T-helper 2 cell treated with Interferon-gamma antibody and Interleukin-4, amounts not matched to agents 5 μg/mL and 100 μg/mL, for 36 hours (primary cell): ENCODE measurements around the gene MYO1D.
A peak's percentile ranks its signal among the peaks of the same experiment; 100 is the strongest.
"Not testable (repeated sequence)": the region's sequence is repeated elsewhere in the genome, so short reads cannot be mapped to it uniquely, and the experiment has no call there.

ENCODE experiments used
- DNase-seq: peaks from one replicate; pipeline ENCODE4 v3.0.0; 2021; ENCODE audit warnings: low spot score
- H3K27ac Mint-ChIP-seq: one replicate; pipeline ENCODE4 v1.8.0; 2021; ENCODE audit warnings: mild to moderate bottlenecking, mixed read lengths
- H3K27me3 Mint-ChIP-seq: one replicate; pipeline ENCODE4 v1.8.0; 2021; ENCODE audit warnings: low read depth, mixed read lengths
- H3K36me3 Mint-ChIP-seq: one replicate; pipeline ENCODE4 v1.8.0; 2021; ENCODE audit warnings: low read depth, mixed read lengths
- H3K4me1 Mint-ChIP-seq: one replicate; pipeline ENCODE4 v1.8.0; 2021; ENCODE audit warnings: low read depth, mixed read lengths
- H3K4me3 Mint-ChIP-seq: one replicate; pipeline ENCODE4 v1.8.0; 2022; ENCODE audit warnings: mild to moderate bottlenecking, moderate library complexity, mixed read lengths
- H3K9me3 Mint-ChIP-seq: one replicate; pipeline ENCODE4 v1.8.0; 2021; ENCODE audit warnings: mixed read lengths

Gene MYO1D

DNA sequence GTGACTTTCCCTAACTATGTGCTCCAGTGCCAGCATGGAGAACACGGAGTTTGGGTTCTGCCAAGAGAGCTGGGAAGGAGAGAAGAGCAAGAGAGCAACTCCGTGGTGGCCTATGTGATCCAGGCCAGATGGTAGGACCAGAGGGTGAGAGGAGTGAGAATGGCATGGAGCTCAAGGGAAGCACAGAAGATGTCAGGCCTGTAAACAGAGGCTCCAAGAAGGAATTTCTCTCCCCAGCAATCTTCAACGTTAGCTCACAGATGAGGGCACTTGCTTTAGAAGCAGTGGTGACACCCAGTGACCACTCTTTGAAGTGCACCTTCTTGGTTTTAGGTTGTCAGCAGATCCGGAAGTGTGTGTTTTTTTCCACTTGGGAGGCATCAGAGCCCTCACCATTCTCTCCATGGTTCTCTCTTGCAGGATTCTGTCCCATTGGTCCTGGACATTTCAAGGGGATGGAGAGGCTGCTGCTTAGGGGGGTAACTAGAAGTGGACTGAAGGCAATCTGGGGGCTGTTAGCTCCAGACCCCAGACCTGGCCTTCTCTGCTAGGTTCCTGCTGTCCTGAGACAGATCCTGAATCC, 33.0 kb upstream of the MYO1D start:
- no peak overlapping the region for H3K4me3 Mint-ChIP-seq
- H3K9me3 Mint-ChIP-seq: peaks cover under 1% of the 10 kb centered on the region
- peaks cover 29% of the 10 kb centered on the region for H3K4me1 Mint-ChIP-seq
- no peaks in the 10 kb centered on the region for H3K27me3 Mint-ChIP-seq
- peak overlapping the region; percentile 16 for H3K27ac Mint-ChIP-seq
- no peaks in the 10 kb centered on the region for H3K36me3 Mint-ChIP-seq
- peak; percentile 65 for DNase-seq

DNA sequence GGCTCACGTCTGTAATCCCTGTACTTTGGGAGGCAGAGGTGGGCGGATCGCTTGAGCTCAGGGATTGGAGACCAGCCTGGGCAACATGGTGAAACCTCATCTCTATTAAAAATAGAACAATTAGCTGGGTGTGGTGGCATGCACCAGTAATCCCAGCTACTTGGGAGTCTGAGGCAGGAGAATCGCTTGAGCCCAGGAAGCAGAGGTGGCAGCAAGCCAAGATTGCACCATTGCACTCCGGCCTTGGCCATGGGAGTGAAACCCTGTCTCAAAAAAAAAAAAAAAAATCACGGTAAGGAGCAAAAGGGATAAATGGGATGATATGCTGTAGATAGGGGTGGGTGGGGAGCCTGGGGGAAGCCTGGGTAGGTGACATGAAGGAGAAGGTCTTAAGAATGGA, 30.7 kb upstream of the MYO1D start:
- no peaks in the 10 kb centered on the region for H3K27me3 Mint-ChIP-seq
- H3K9me3 Mint-ChIP-seq: no peaks in the 10 kb centered on the region

DNA sequence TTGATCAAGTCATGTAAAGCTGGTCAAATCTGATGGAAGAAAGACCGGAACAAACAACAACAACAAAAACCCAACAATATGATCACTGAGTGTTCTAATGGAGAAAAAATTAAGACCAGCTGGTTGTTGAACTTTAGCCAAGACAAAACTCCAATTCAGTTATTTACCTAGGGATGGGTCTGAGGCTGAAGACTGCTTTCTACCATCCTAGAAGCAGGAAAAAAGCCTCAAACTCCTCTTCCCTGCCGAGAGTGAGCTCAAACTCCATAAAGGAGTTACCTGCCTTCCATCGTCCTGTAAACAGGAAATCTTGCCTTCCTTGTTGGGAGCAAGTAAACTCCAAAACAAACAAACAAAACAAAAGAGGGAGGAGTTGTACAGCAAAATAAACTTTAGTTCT, 28.0 kb upstream of the MYO1D start:
- no peak for DNase-seq
- Mint-ChIP-seq H3K27me3 (no peaks in the 10 kb centered on the region), H3K36me3 (peaks cover 2% of the 10 kb centered on the region), H3K9me3 (peaks cover 4% of the 10 kb centered on the region), H3K27ac (no peak overlapping the region), H3K4me3 (peak overlapping the region; percentile 19), H3K4me1 (peaks cover 28% of the 10 kb centered on the region)

More for the DNA sequence above, 30.7 kb upstream of the MYO1D start:
- no peak for DNase-seq
- Mint-ChIP-seq H3K4me3 (no peak overlapping the region), H3K36me3 (no peaks in the 10 kb centered on the region), H3K4me1 (peaks cover 29% of the 10 kb centered on the region), H3K27ac (no peak overlapping the region)

DNA sequence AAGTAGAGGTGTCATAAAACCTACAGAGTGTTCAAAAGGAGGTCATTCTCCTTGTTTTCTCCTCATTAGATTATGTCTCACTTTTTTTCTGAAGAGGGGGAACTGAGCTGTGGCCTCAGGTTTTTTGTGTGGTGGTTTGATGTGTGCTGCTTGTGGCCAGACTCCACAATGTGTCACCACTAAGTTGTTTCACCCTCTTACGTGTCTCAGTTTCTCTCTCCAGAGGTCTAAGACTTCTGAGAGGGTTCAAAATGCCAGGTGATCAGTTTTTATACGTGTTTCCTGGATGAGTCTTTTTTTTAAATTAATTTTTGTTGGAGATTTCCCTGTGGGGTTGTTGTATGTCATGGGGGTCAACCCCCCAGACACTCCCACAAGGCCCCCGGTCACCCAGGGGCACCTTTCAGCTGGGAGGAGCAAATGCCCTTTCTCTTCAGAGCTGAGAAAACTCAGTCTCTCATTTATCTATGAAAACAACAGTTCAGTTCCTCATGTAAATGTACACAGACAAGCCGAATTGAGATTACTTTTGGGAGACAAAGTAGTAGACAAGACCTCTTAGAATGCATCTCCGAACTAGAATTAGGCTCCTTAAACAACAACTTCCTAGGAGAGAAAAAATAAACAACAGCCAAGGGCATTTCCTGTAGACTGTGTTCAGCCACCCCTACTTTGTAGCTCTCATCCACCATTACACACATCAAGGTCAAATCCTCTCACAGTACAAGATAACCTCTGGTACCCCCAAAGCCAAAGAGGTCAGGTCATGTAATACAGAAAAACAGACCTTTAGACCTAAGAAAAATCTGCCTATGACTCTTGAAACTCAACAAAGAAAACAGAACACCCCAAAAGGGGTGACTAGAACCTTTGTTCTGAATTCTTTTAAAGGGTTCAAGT, 27.1 kb upstream of the MYO1D start:
- H3K4me1 Mint-ChIP-seq: peaks cover 20% of the 10 kb centered on the region
- H3K27me3 Mint-ChIP-seq: peaks cover 3% of the 10 kb centered on the region
- peak overlapping the region; percentile 46 for H3K27ac Mint-ChIP-seq
- peak overlapping the region; percentile 19 for H3K4me3 Mint-ChIP-seq
- H3K9me3 Mint-ChIP-seq: peaks cover 4% of the 10 kb centered on the region
- peaks cover 2% of the 10 kb centered on the region for H3K36me3 Mint-ChIP-seq
- DNase-seq: peak; percentile 62

DNA sequence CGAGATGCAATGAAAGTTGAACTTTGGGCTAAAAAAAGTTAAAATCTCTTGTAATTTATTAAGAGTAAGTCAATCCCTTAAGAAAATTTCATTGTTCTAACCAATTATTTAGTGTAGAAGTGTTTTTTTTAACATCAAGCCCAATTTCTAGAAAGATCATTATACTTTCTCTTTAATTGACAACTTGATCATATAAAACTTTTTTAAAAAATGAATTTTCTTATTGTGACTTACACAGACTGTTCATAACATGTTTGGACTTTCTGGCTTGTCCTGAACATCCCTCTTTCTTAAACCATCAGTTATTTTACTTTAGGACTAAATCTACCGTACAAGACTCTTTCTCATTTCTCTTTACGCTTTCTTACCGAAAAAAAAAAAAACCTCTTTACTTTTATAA, 24.8 kb upstream of the MYO1D start:
- DNase-seq: no peak
- peaks cover 4% of the 10 kb centered on the region for H3K9me3 Mint-ChIP-seq
- no peak overlapping the region for H3K27ac Mint-ChIP-seq
- H3K27me3 Mint-ChIP-seq: peaks cover 12% of the 10 kb centered on the region
- peaks cover 2% of the 10 kb centered on the region for H3K36me3 Mint-ChIP-seq
- peaks cover 23% of the 10 kb centered on the region for H3K4me1 Mint-ChIP-seq
- no peak overlapping the region for H3K4me3 Mint-ChIP-seq

DNA sequence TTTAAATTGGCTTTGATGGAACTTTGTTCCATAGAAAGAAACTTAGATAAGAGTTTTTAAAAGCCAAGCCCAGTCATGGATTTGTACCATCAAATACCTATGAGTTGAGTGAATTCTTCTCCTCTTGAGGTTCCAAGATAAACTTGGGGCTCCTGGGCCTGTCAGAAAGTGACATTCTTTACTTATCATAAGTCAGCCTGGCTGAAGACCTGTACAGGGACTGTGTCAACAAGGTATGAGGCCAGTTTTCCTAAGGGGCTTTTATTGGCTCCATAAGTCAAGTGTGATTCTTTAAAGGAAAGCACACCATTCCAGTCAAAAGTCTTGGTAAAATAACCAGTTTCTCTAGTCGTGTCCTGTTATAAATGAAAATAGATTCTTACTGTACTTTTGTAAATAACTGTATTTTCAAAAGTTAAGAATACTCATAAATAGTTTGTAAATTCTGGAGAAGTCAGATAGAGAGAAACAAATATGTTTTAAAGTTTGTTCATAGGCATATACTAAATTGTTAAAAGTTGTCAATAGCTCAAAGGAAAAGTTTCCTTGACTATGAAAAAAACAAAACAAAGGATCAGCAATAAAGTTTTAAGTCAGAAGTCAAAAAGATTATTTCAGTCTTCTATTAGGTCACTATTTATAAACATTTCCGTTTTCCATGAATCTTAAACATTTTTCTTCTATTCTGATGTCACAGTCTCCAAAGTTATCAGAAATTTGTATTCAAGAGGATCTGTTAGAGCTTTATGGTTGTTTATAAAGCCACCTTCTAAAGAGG, 22.5 kb upstream of the MYO1D start:
- Mint-ChIP-seq H3K27ac (no peak overlapping the region), H3K36me3 (peaks cover 2% of the 10 kb centered on the region)

DNA sequence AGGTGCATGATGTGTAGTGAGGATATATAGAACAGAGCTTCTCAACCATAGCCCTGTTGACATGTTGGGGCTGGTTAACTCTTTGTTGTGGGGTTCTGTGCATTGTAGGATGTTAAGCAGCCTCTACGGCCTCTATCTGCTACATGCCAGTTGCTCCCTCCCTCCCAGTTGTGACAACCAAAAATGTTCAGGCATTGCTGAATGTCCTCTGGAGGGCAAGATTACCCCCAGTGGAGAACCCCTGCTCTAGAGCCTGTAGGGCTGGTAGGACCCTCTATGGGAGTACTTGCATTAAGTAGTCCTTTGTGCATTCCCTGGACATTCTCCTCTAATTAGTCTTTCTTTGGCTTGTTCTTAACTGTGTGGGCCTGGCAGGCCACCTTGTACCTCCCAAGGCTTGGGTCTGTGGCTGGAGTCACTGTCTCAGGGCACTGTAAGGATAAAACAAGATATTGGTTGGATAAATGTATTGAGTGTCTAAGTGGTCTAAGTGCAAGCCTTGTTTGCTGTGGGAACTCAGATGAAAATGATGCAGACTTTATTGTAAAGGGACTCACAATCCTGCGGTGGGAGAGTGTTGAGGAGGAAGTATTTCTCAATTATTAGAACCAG, 19.8 kb upstream of the MYO1D start:
- Mint-ChIP-seq H3K4me3 (no peak overlapping the region), H3K36me3 (no peaks in the 10 kb centered on the region), H3K27ac (no peak overlapping the region), H3K27me3 (peaks cover 18% of the 10 kb centered on the region), H3K4me1 (peaks cover 3% of the 10 kb centered on the region), H3K9me3 (no peaks in the 10 kb centered on the region)
- no peak for DNase-seq

More for the DNA sequence above, 22.5 kb upstream of the MYO1D start:
- no peak for DNase-seq
- Mint-ChIP-seq H3K9me3 (peaks cover 4% of the 10 kb centered on the region), H3K4me3 (no peak overlapping the region), H3K4me1 (peaks cover 15% of the 10 kb centered on the region), H3K27me3 (peaks cover 14% of the 10 kb centered on the region)

DNA sequence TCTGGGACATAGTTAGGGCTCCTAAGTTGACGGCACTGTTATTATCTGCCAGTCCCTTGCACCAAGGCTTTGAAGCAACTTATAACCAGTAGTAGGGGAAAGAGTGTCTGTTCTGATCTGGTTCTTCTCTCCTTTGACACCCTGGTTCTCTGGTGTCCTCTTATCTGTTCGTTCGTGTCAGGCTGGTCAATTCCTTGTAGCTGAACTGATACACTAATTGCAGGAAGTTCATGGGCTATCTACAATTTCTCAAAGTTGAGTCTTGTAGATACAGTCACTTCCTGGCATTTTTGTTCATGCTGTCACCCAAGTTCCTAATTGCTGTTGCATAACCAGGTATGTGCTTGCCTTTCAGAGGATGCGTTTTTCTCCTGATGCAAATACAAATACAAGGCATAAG, 17.3 kb upstream of the MYO1D start:
- no peak for DNase-seq
- no peaks in the 10 kb centered on the region for H3K36me3 Mint-ChIP-seq
- peaks cover 3% of the 10 kb centered on the region for H3K4me1 Mint-ChIP-seq
- H3K4me3 Mint-ChIP-seq: no peak overlapping the region
- no peak overlapping the region for H3K27ac Mint-ChIP-seq
- H3K9me3 Mint-ChIP-seq: no peaks in the 10 kb centered on the region
- peaks cover 15% of the 10 kb centered on the region for H3K27me3 Mint-ChIP-seq

DNA sequence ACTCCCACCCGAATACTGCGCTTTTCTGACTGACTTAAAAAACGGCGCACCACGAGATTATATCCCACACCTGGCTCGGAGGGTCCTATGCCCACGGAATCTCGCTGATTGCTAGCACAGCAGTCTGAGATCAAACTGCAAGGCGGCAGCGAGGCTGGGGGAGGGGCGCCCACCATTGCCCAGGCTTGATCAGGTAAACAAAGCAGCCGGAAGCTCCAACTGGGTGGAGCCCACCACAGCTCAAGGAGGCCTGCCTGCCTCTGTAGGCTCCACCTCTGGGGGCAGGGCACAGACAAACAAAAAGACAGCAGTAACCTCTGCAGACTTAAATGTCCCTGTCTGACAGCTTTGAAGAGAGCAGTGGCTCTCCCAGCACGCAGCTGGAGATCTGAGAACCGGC, 10.5 kb upstream of the MYO1D start:
- H3K27me3 Mint-ChIP-seq, H3K9me3 Mint-ChIP-seq, H3K27ac Mint-ChIP-seq, H3K36me3 Mint-ChIP-seq, DNase-seq, H3K4me3 Mint-ChIP-seq, H3K4me1 Mint-ChIP-seq: not testable (repeated sequence)

DNA sequence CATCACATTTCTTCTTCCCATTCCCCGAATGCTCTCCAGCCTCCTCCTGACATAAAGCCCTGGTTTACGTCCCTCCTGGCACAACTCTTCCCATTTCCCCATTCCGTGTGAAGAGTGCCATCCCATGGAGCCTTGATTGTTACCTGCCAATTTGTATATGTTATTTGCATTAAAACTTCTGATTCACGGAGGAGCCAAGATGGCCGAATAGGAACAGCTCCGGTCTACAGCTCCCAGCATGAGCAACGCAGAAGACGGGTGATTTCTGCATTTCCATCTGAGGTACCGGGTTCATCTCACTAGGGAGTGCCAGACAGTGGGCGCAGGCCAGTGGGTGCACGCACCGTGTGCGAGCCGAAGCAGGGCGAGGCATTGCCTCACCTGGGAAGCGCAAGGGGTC, 10.0 kb upstream of the MYO1D start:
- not testable (repeated sequence) for H3K4me3 Mint-ChIP-seq, H3K9me3 Mint-ChIP-seq, H3K4me1 Mint-ChIP-seq, H3K36me3 Mint-ChIP-seq, H3K27ac Mint-ChIP-seq, H3K27me3 Mint-ChIP-seq, DNase-seq

DNA sequence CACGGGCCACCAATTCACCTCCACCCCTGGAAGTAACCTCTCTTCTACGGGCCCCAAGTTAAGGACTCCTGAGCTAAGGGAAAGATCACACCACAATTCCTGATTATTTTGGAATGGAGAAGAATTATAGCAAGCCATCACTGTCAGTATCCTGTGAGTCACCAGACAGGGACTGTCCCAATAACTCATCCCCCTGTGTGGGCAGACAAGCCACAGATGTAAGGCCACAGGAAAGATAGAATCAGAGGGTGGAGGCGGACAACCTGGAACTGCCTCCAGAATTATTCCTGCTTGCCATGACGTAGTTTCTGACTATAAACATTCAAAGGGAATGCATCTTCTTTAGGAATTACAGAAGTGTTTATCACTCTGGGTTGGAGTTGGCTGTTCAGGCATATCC, 5.8 kb upstream of the MYO1D start:
- H3K4me3 Mint-ChIP-seq: no peak overlapping the region
- no peaks in the 10 kb centered on the region for H3K9me3 Mint-ChIP-seq
- peaks cover 5% of the 10 kb centered on the region for H3K4me1 Mint-ChIP-seq
- H3K27ac Mint-ChIP-seq: no peak overlapping the region
- H3K27me3 Mint-ChIP-seq: peaks cover 3% of the 10 kb centered on the region
- DNase-seq: peak; percentile 73
- no peaks in the 10 kb centered on the region for H3K36me3 Mint-ChIP-seq

DNA sequence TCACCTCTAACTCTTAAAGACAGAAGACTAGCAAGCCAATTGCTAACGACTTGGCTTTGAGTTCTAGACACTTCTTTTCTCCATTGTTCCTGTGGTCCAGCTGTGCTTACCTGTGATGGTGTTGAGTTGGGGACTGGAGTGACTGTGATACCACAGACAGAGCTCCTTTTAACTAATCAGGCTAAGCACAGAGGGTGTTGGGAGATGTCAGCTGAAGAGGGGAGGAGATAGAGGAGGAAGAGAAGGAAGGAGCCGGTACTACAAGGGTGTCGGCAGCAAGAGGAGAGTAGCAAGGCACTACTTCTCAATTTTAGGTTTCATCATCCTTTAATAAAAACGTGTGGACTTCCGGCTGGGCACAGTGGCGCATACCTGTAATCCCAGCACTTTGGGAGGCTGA, 5.1 kb upstream of the MYO1D start:
- peaks cover 3% of the 10 kb centered on the region for H3K27me3 Mint-ChIP-seq
- H3K27ac Mint-ChIP-seq: no peak overlapping the region
- DNase-seq: no peak
- H3K36me3 Mint-ChIP-seq: no peaks in the 10 kb centered on the region
- no peaks in the 10 kb centered on the region for H3K9me3 Mint-ChIP-seq
- peaks cover 9% of the 10 kb centered on the region for H3K4me1 Mint-ChIP-seq
- H3K4me3 Mint-ChIP-seq: no peak overlapping the region

DNA sequence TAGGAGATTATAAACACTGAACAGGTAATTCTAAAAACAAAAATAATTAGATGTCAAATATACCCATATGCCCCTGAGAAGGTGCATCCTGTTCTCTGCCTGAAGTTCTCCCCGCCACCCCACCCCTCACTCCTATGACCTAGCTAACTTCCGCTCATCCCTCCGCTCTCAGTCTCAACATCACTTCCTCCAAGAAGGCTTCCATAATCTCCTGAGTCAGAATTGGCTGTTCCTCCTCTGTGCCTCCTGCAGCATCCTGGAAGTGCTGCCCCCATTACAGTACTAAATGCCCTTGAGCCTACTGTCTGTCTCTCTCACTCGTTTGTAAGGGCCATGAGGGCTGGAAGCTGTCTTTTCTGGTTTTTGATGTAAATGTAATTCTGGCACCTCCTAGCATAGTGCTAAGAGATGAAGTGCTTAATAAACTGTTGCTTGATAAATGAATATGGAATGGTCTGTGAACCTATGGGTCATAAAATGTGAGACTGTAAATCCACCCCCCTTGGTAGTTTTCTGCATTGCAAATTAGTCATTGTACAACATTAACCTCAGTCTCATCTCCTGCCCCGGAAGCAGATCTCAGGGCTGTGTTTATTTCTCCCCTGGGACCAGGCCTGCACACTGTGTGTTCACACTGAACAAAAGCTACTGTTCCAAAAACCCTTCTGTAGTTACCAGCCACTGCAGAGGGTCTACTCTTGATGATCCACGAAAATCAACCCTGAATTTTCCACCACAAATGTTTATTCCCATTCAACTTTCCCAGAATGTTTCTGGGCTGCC, 3.9 kb upstream of the MYO1D start:
- Mint-ChIP-seq H3K9me3 (no peaks in the 10 kb centered on the region), H3K4me1 (peaks cover 11% of the 10 kb centered on the region), H3K36me3 (no peaks in the 10 kb centered on the region), H3K4me3 (no peak overlapping the region), H3K27me3 (peaks cover 5% of the 10 kb centered on the region), H3K27ac (no peak overlapping the region)
- no peak for DNase-seq
